K562 (cell line): ENCODE results near the gene LLGL1. TPM values are rescaled to one million over a fixed set of nuclear protein-coding genes. Genes with fewer than 3 reads are reported as not detected.

Experiments
- BACH1 ChIP-seq: fragments of 200-800 bp; sonication (Bioruptor generic); IDR thresholded peaks from 2 replicates; pipeline ENCODE4 v1.6.1; 2016; ENCODE audit warnings: missing genetic modification characterization, missing compliant biosample characterization
- BCOR ChIP-seq: fragments of 450-650 bp; IDR thresholded peaks from 2 replicates; pipeline ENCODE4 v1.6.1; 2016
- CC2D1A ChIP-seq: fragments of 450-650 bp; IDR thresholded peaks from 2 replicates; pipeline ENCODE4 v1.6.1; 2017; ENCODE audit warnings: mild to moderate bottlenecking
- CTCFL ChIP-seq: IDR thresholded peaks from 2 replicates; pipeline ENCODE4 v1.6.1; 2011; ENCODE audit warnings: borderline replicate concordance, low read depth, mild to moderate bottlenecking, moderate library complexity, low read length; ENCODE audit not compliant: insufficient read depth, poor library complexity, severe bottlenecking
- DIDO1 ChIP-seq: fragments of 450-650 bp; IDR thresholded peaks from 2 replicates; pipeline ENCODE4 v1.6.1; 2016; ENCODE audit warnings: low read depth, missing biosample characterization, missing genetic modification characterization
- ERF ChIP-seq: fragments of 450-650 bp; formaldehyde crosslinking; IDR thresholded peaks from 2 replicates; pipeline ENCODE4 v1.4.0; 2020; ENCODE audit warnings: mild to moderate bottlenecking, mixed read lengths
- GABPB1 ChIP-seq: sonication (generic); formaldehyde crosslinking; IDR thresholded peaks from 2 replicates; pipeline ENCODE4 v1.8.0; 2022; ENCODE audit warnings: mild to moderate bottlenecking, missing genetic modification reagents
- HNRNPUL1 ChIP-seq: fragments of 200-400 bp; formaldehyde crosslinking; IDR thresholded peaks from 2 replicates; pipeline ENCODE4 v1.6.1; 2017; ENCODE audit warnings: low read length
- KLF13 ChIP-seq: fragments of 450-650 bp; IDR thresholded peaks from 2 replicates; pipeline ENCODE4 v1.6.1; 2016; ENCODE audit warnings: missing genetic modification characterization, low read depth, mild to moderate bottlenecking, missing compliant biosample characterization, moderate library complexity, borderline replicate concordance
- KLF6 ChIP-seq: fragments of 250-450 bp; sonication (Bioruptor Pico); IDR thresholded peaks from 2 replicates; pipeline ENCODE4 v1.4.0; 2020; ENCODE audit warnings: mild to moderate bottlenecking, moderate library complexity, borderline replicate concordance
- NONO ChIP-seq, 2 experiments: fragments of 200-400 bp in 1 of 2; fragments of 450-650 bp in 1 of 2; formaldehyde crosslinking in 1 of 2; IDR thresholded peaks; 2 replicates each; pipeline ENCODE4 v1.6.1; 2017; ENCODE audit warnings: low read depth in 2 of 2, mild to moderate bottlenecking in 2 of 2, moderate library complexity in 2 of 2, low read length in 1 of 2
- NR2F6 ChIP-seq: fragments of 450-650 bp; formaldehyde crosslinking; IDR thresholded peaks from 2 replicates; pipeline ENCODE4 v1.4.0; 2020; ENCODE audit warnings: mild to moderate bottlenecking
- PHTF2 ChIP-seq: fragments of 250-450 bp; sonication (Bioruptor Pico); IDR thresholded peaks from 2 replicates; pipeline ENCODE4 v1.5.0; 2021; ENCODE audit warnings: mild to moderate bottlenecking
- PYGO2 ChIP-seq: fragments of 450-650 bp; IDR thresholded peaks from 2 replicates; pipeline ENCODE4 v1.6.1; 2016; ENCODE audit warnings: mild to moderate bottlenecking, missing genetic modification characterization, moderate library complexity, missing compliant biosample characterization
- RHOXF2B ChIP-seq: fragments of 250-450 bp; sonication (Bioruptor Pico); conservative IDR thresholded peaks from 2 replicates; pipeline ENCODE4 v1.5.1; 2021
- SAFB2 ChIP-seq: fragments of 200-400 bp; formaldehyde crosslinking; IDR thresholded peaks from 2 replicates; pipeline ENCODE4 v1.6.1; 2018; ENCODE audit warnings: borderline replicate concordance, low read length, low read depth, moderate library complexity; ENCODE audit not compliant: severe bottlenecking
- SAP30 ChIP-seq: fragments of 200-600 bp; sonication (generic); IDR thresholded peaks from 2 replicates; pipeline ENCODE4 v1.6.1; 2012; ENCODE audit warnings: borderline replicate concordance, low read depth, mild to moderate bottlenecking, moderate library complexity, low read length, control low read depth, inconsistent platforms; ENCODE audit not compliant: insufficient read depth, poor library complexity, severe bottlenecking
- SP2 ChIP-seq: IDR thresholded peaks from 2 replicates; pipeline ENCODE4 v1.6.1; 2011; ENCODE audit warnings: mild to moderate bottlenecking, low read depth, low read length, moderate library complexity; ENCODE audit not compliant: poor library complexity, severe bottlenecking; ENCODE audit errors: extremely low read depth
- SUPT5H ChIP-seq: fragments of 450-650 bp; IDR thresholded peaks from 2 replicates; pipeline ENCODE4 v1.6.1; 2016
- TEAD1 ChIP-seq, 2 experiments: fragments of 450-650 bp in 1 of 2; sonication (generic) in 1 of 2; formaldehyde crosslinking; IDR thresholded peaks; 2 replicates each; pipeline versions ENCODE4 v1.4.0 to v1.8.0; 2020 to 2022; ENCODE audit warnings: mild to moderate bottlenecking in 2 of 2, missing genetic modification reagents in 1 of 2
- ZKSCAN8 ChIP-seq: fragments of 200-800 bp; sonication (Bioruptor generic); IDR thresholded peaks from 2 replicates; pipeline ENCODE4 v1.6.1; 2016; ENCODE audit warnings: missing genetic modification characterization, missing compliant biosample characterization
- ZNF354B ChIP-seq: fragments of 250-450 bp; sonication (Bioruptor Pico); IDR thresholded peaks from 2 replicates; pipeline ENCODE4 v1.4.0; 2020
- ZNF583 ChIP-seq: fragments of 250-450 bp; sonication (Bioruptor Pico); IDR thresholded peaks from 2 replicates; pipeline ENCODE4 v1.4.0; 2020
- polyA plus RNA-seq, 8 experiments: library from polyadenylated mRNA; depleted of rRNA in 4 of 8; stranded (reverse) in 5 of 8; unstranded in 3 of 8; fragments of >200 nt; fragmentation: Nextera tagmentation in 2 of 8; fragmentation: Illumina TruSeq in 1 of 8; extraction: Ambion mirVana in 2 of 8; extraction: Trizol in 1 of 8; gene quantifications; 2 replicates each; pipeline versions ENCODE4 v1.2.1 to v1.2.3, GENCODE V29; 2011 to 2014; ENCODE audit warnings: inconsistent platforms in 1 of 8, missing spikeins in 1 of 8
- total RNA-seq, 7 experiments: library from RNA; depleted of rRNA in 6 of 7; stranded (reverse); fragments of >200 nt in 6 of 7; fragmentation: Illumina TruSeq in 2 of 7; extraction: Trizol in 2 of 7; gene quantifications; 2 replicates each; pipeline versions ENCODE4 v1.2.1 to v1.2.3, GENCODE V29; 2011 to 2021; ENCODE audit warnings: low replicate concordance in 1 of 7
- TF ChIP-seq, protein P1 (sequence below): fragments of 250-450 bp; sonication (Bioruptor Pico); IDR thresholded peaks from 2 replicates; pipeline ENCODE4 v1.5.0; 2020; ENCODE audit warnings: mild to moderate bottlenecking
- TF ChIP-seq, protein P2 (sequence below): sonication (generic); formaldehyde crosslinking; IDR thresholded peaks from 2 replicates; pipeline ENCODE4 v1.5.0; 2020; ENCODE audit warnings: missing genetic modification reagents

LLGL1 gene
- total and polyA plus RNA-seq, 9 of the 15 experiments (the other 6 are each of a cell fraction or from before 2014, with no cell fraction given): 0.11 to 12.9 (median 5.3) TPM; not detected in 1

GRCh38 chr17:18260332-18261145 is 35.1 kb downstream of the LLGL1 start, which contains the start of gene MIEF2 (continued):
- TF ChIP-seq SAFB2 (no peak), BCOR (no peak), RHOXF2B (CRISPR knock-in tag) (no peak), KLF6 (CRISPR knock-in tag) (no peak), BACH1 (tag) (no peak), HNRNPUL1 (no peak), SP2 (peak; percentile 67), KLF13 (tag) (0 out of 2 replicates have a peak, but pooled peaks have one; percentile 10), PYGO2 (tag) (no peak), PHTF2 (no peak), ERF (no peak), SUPT5H (no peak), ZNF354B (no peak), NONO (IDR thresholded peaks at IDR 0.05; ENCODE audit: low read depth in 2 of 2, low read length in 1 of 2) (no peak), DIDO1 (tag) (no peak), CC2D1A (no peak), CTCFL (no peak), SAP30 (no peak), ZKSCAN8 (CRISPR knock-in tag) (no peak), NR2F6 (CRISPR knock-in tag) (no peak), GABPB1 (CRISPR knock-in tag) (peak; percentile 54; the same call in 1 of the 2 replicates), ZNF583 (no peak), TEAD1 (CRISPR knock-in tag; IDR thresholded peaks at IDR 0.05) (peak in 1 of 2 experiments; percentile 92; a peak in 2 of 4 replicates)
- TF ChIP-seq, protein P1, sequence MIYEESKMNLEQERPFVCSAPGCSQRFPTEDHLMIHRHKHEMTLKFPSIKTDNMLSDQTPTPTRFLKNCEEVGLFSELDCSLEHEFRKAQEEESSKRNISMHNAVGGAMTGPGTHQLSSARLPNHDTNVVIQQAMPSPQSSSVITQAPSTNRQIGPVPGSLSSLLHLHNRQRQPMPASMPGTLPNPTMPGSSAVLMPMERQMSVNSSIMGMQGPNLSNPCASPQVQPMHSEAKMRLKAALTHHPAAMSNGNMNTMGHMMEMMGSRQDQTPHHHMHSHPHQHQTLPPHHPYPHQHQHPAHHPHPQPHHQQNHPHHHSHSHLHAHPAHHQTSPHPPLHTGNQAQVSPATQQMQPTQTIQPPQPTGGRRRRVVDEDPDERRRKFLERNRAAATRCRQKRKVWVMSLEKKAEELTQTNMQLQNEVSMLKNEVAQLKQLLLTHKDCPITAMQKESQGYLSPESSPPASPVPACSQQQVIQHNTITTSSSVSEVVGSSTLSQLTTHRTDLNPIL (CRISPR knock-in tag): no peak
- TF ChIP-seq, protein P2, sequence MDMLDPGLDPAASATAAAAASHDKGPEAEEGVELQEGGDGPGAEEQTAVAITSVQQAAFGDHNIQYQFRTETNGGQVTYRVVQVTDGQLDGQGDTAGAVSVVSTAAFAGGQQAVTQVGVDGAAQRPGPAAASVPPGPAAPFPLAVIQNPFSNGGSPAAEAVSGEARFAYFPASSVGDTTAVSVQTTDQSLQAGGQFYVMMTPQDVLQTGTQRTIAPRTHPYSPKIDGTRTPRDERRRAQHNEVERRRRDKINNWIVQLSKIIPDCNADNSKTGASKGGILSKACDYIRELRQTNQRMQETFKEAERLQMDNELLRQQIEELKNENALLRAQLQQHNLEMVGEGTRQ (CRISPR knock-in tag): peak; percentile 52; the same call in 1 of the 2 replicates
